Measurements from ENCODE around the gene TAS2R39.
"Not testable (repeated sequence)": the region's sequence is repeated elsewhere in the genome, so short reads cannot be mapped to it uniquely, and the experiment has no call there.

The TAS2R39 gene

GRCh38 chr7:143183024-143183423 lies at the start of gene TAS2R39:
TAS2R39 (plus strand) TSS chr7:143183419; CDS start chr7:143183419, 0 bp downstream.
- DNase-seq, result no peak

GRCh38 chr7:143147070-143147469 lies 36.1 kb upstream of the TAS2R39 start:
- DNase-seq, result no peak

- no peak for DNase-seq
These were observed 35.2 kb upstream of the TAS2R39 start for GRCh38 chr7:143148050-143148449.

- no peak for DNase-seq
These were observed 34.6 kb upstream of the TAS2R39 start for GRCh38 chr7:143148651-143149050.

GRCh38 chr7:143150696-143151095 lies 32.5 kb upstream of the TAS2R39 start:
- not testable (repeated sequence) for DNase-seq

GRCh38 chr7:143158617-143159016 lies 24.6 kb upstream of the TAS2R39 start:
- DNase-seq, result not testable (repeated sequence)

GRCh38 chr7:143171697-143172096 lies 11.5 kb upstream of the TAS2R39 start:
- no peak for DNase-seq

- no peak for DNase-seq
These were observed 10.9 kb upstream of the TAS2R39 start for GRCh38 chr7:143172354-143172753.

GRCh38 chr7:143176128-143176527 lies 7.1 kb upstream of the TAS2R39 start:
- DNase-seq, result no peak

GRCh38 chr7:143177374-143178119 lies 5.7 kb upstream of the TAS2R39 start:
- no peak for DNase-seq

GRCh38 chr7:143180771-143181170 lies 2.4 kb upstream of the TAS2R39 start:
- not testable (repeated sequence) for DNase-seq

GRCh38 chr7:143181349-143181748 lies 1.9 kb upstream of the TAS2R39 start:
- DNase-seq, result no peak

GRCh38 chr7:143185551-143185950 lies 2.3 kb downstream of the TAS2R39 start:
- DNase-seq, result no peak

GRCh38 chr7:143188994-143189393 lies 5.8 kb downstream of the TAS2R39 start:
- no peak for DNase-seq

GRCh38 chr7:143193880-143194279 lies 10.7 kb downstream of the TAS2R39 start:
- DNase-seq, result no peak

- no peak for DNase-seq
These were observed 15.8 kb downstream of the TAS2R39 start for GRCh38 chr7:143199040-143199439.

- no peak for DNase-seq
These were observed 18.9 kb downstream of the TAS2R39 start for GRCh38 chr7:143202161-143202560.

GRCh38 chr7:143203386-143203785 lies 20.2 kb downstream of the TAS2R39 start:
- DNase-seq, result no peak

GRCh38 chr7:143205560-143206293 lies 22.5 kb downstream of the TAS2R39 start:
- no peak for DNase-seq

- DNase-seq, result no peak
These were observed 27.3 kb downstream of the TAS2R39 start for GRCh38 chr7:143210541-143210940.

- DNase-seq, result not testable (repeated sequence)
These were observed 30.3 kb downstream of the TAS2R39 start for GRCh38 chr7:143213478-143213877.

- DNase-seq, result peak; percentile 17
These were observed 31.8 kb downstream of the TAS2R39 start for GRCh38 chr7:143214789-143215679.

- DNase-seq, result no peak
These were observed 32.9 kb downstream of the TAS2R39 start for GRCh38 chr7:143216151-143216550.
